Gastrocnemius medialis (tissue), 4 donors: ENCODE data around the gene DOC2B.

Source experiments
- CTCF ChIP-seq, 5 experiments: fragments of 450-650 bp in 3 of 5; fragments of 200-600 bp in 2 of 5; sonication (generic) in 2 of 5; IDR thresholded peaks in 4 of 5; conservative IDR thresholded peaks in 1 of 5; 1 replicate in 4 of 5; 2 replicates in 1 of 5; pipeline ENCODE4 v1.5.1; 2016 to 2019; ENCODE audit warnings: antibody characterized with exemption in 5 of 5, mild to moderate bottlenecking in 3 of 5, moderate library complexity in 3 of 5
- POLR2A ChIP-seq, 2 donors: fragments of 450-650 bp; IDR thresholded peaks; one replicate each; pipeline ENCODE4 v1.6.1; 2017; ENCODE audit warnings: antibody characterized with exemption in 2 of 2, mild to moderate bottlenecking in 2 of 2, moderate library complexity in 2 of 2

GRCh38 chr17:172401-172800 is 9.0 kb downstream of the DOC2B start:
- no peak for TF ChIP-seq CTCF (IDR thresholded peaks at IDR 0.05 in 4 of 5, conservative IDR thresholded peaks at IDR 0.05 in 1 of 5)
- no peak for TF ChIP-seq POLR2A (IDR thresholded peaks at IDR 0.05)
